ENCODE data around the gene ECM2.

The ECM2 gene

GRCh38 chr9:92550765-92551164 lies 15.0 kb upstream of the ECM2 start:
- Histone ChIP-seq H3K4me1 (ENCODE audit: control insufficient read depth, insufficient read depth, low read length) (no peaks in the 10 kb centered on the region), H3K36me3 (ENCODE audit: control insufficient read depth, insufficient read depth, low read length) (no peaks in the 10 kb centered on the region), H3K27me3 (ENCODE audit: control insufficient read depth, insufficient read depth, low read length) (no peaks in the 10 kb centered on the region), H3K4me3 (ENCODE audit: low read depth, low read length) (no peak overlapping the region), H3K9me3 (ENCODE audit: control insufficient read depth, insufficient read depth, low read length) (no peaks in the 10 kb centered on the region), H3K9ac (ENCODE audit: low read depth, low read length) (no peak overlapping the region)

- no peaks in the 10 kb centered on the region for H3K9me3 ChIP-seq (ENCODE audit: control insufficient read depth, insufficient read depth, low read length)
- H3K36me3 ChIP-seq (ENCODE audit: control insufficient read depth, insufficient read depth, low read length) = no peaks in the 10 kb centered on the region
- no peak overlapping the region for H3K4me3 ChIP-seq (ENCODE audit: low read depth, low read length)
- no peaks in the 10 kb centered on the region for H3K4me1 ChIP-seq (ENCODE audit: control insufficient read depth, insufficient read depth, low read length)
- H3K9ac ChIP-seq (ENCODE audit: low read depth, low read length) = no peak overlapping the region
- no peaks in the 10 kb centered on the region for H3K27me3 ChIP-seq (ENCODE audit: control insufficient read depth, insufficient read depth, low read length)
Measured at GRCh38 chr9:92547356-92547755, 11.6 kb upstream of the ECM2 start.

- Histone ChIP-seq H3K27me3 (ENCODE audit: control insufficient read depth, insufficient read depth, low read length) (no peaks in the 10 kb centered on the region), H3K4me3 (ENCODE audit: low read depth, low read length) (no peak overlapping the region), H3K9me3 (ENCODE audit: control insufficient read depth, insufficient read depth, low read length) (no peaks in the 10 kb centered on the region), H3K36me3 (ENCODE audit: control insufficient read depth, insufficient read depth, low read length) (no peaks in the 10 kb centered on the region), H3K4me1 (ENCODE audit: control insufficient read depth, insufficient read depth, low read length) (no peaks in the 10 kb centered on the region), H3K9ac (ENCODE audit: low read depth, low read length) (no peak overlapping the region)
Measured at GRCh38 chr9:92545002-92545510, 9.3 kb upstream of the ECM2 start.

GRCh38 chr9:92543972-92544371 lies 8.2 kb upstream of the ECM2 start:
- Histone ChIP-seq H3K9me3 (ENCODE audit: control insufficient read depth, insufficient read depth, low read length) (no peaks in the 10 kb centered on the region), H3K4me3 (ENCODE audit: low read depth, low read length) (no peak overlapping the region), H3K9ac (ENCODE audit: low read depth, low read length) (no peak overlapping the region), H3K4me1 (ENCODE audit: control insufficient read depth, insufficient read depth, low read length) (no peaks in the 10 kb centered on the region), H3K36me3 (ENCODE audit: control insufficient read depth, insufficient read depth, low read length) (no peaks in the 10 kb centered on the region), H3K27me3 (ENCODE audit: control insufficient read depth, insufficient read depth, low read length) (no peaks in the 10 kb centered on the region)

- no peaks in the 10 kb centered on the region for H3K4me1 ChIP-seq (ENCODE audit: control insufficient read depth, insufficient read depth, low read length)
- H3K36me3 ChIP-seq (ENCODE audit: control insufficient read depth, insufficient read depth, low read length) = no peaks in the 10 kb centered on the region
- no peak overlapping the region for H3K9ac ChIP-seq (ENCODE audit: low read depth, low read length)
- no peak overlapping the region for H3K4me3 ChIP-seq (ENCODE audit: low read depth, low read length)
- no peaks in the 10 kb centered on the region for H3K9me3 ChIP-seq (ENCODE audit: control insufficient read depth, insufficient read depth, low read length)
- H3K27me3 ChIP-seq (ENCODE audit: control insufficient read depth, insufficient read depth, low read length) = no peaks in the 10 kb centered on the region
Measured at GRCh38 chr9:92538541-92538940, 2.8 kb upstream of the ECM2 start.

GRCh38 chr9:92534674-92535073 lies 1.1 kb downstream of the ECM2 start:
- Histone ChIP-seq H3K4me3 (ENCODE audit: low read depth, low read length) (no peak overlapping the region), H3K27me3 (ENCODE audit: control insufficient read depth, insufficient read depth, low read length) (no peaks in the 10 kb centered on the region), H3K9me3 (ENCODE audit: control insufficient read depth, insufficient read depth, low read length) (no peaks in the 10 kb centered on the region), H3K9ac (ENCODE audit: low read depth, low read length) (no peak overlapping the region), H3K4me1 (ENCODE audit: control insufficient read depth, insufficient read depth, low read length) (no peaks in the 10 kb centered on the region), H3K36me3 (ENCODE audit: control insufficient read depth, insufficient read depth, low read length) (no peaks in the 10 kb centered on the region)

GRCh38 chr9:92534204-92534603 lies 1.6 kb downstream of the ECM2 start:
- Histone ChIP-seq H3K9ac (ENCODE audit: low read depth, low read length) (no peak overlapping the region), H3K27me3 (ENCODE audit: control insufficient read depth, insufficient read depth, low read length) (no peaks in the 10 kb centered on the region), H3K36me3 (ENCODE audit: control insufficient read depth, insufficient read depth, low read length) (no peaks in the 10 kb centered on the region), H3K9me3 (ENCODE audit: control insufficient read depth, insufficient read depth, low read length) (no peaks in the 10 kb centered on the region), H3K4me1 (ENCODE audit: control insufficient read depth, insufficient read depth, low read length) (no peaks in the 10 kb centered on the region), H3K4me3 (ENCODE audit: low read depth, low read length) (no peak overlapping the region)

GRCh38 chr9:92530893-92531292 lies 4.9 kb downstream of the ECM2 start:
- Histone ChIP-seq H3K27me3 (ENCODE audit: control insufficient read depth, insufficient read depth, low read length) (no peaks in the 10 kb centered on the region), H3K4me1 (ENCODE audit: control insufficient read depth, insufficient read depth, low read length) (no peaks in the 10 kb centered on the region), H3K9ac (ENCODE audit: low read depth, low read length) (no peak overlapping the region), H3K36me3 (ENCODE audit: control insufficient read depth, insufficient read depth, low read length) (no peaks in the 10 kb centered on the region), H3K9me3 (ENCODE audit: control insufficient read depth, insufficient read depth, low read length) (no peaks in the 10 kb centered on the region), H3K4me3 (ENCODE audit: low read depth, low read length) (no peak overlapping the region)

GRCh38 chr9:92529124-92529523 lies 6.7 kb downstream of the ECM2 start:
- no peak overlapping the region for H3K9ac ChIP-seq (ENCODE audit: low read depth, low read length)
- no peaks in the 10 kb centered on the region for H3K9me3 ChIP-seq (ENCODE audit: control insufficient read depth, insufficient read depth, low read length)
- no peak overlapping the region for H3K4me3 ChIP-seq (ENCODE audit: low read depth, low read length)
- H3K27me3 ChIP-seq (ENCODE audit: control insufficient read depth, insufficient read depth, low read length) = no peaks in the 10 kb centered on the region
- no peaks in the 10 kb centered on the region for H3K36me3 ChIP-seq (ENCODE audit: control insufficient read depth, insufficient read depth, low read length)
- H3K4me1 ChIP-seq (ENCODE audit: control insufficient read depth, insufficient read depth, low read length) = no peaks in the 10 kb centered on the region

- Histone ChIP-seq H3K9ac (ENCODE audit: low read depth, low read length) (no peak overlapping the region), H3K4me3 (ENCODE audit: low read depth, low read length) (no peak overlapping the region), H3K27me3 (ENCODE audit: control insufficient read depth, insufficient read depth, low read length) (no peaks in the 10 kb centered on the region), H3K4me1 (ENCODE audit: control insufficient read depth, insufficient read depth, low read length) (no peaks in the 10 kb centered on the region), H3K9me3 (ENCODE audit: control insufficient read depth, insufficient read depth, low read length) (no peaks in the 10 kb centered on the region), H3K36me3 (ENCODE audit: control insufficient read depth, insufficient read depth, low read length) (no peaks in the 10 kb centered on the region)
Measured at GRCh38 chr9:92528522-92528849, 7.3 kb downstream of the ECM2 start.

GRCh38 chr9:92527832-92528521 lies 7.8 kb downstream of the ECM2 start:
- H3K4me3 ChIP-seq (ENCODE audit: low read depth, low read length) = no peak overlapping the region
- no peaks in the 10 kb centered on the region for H3K9me3 ChIP-seq (ENCODE audit: control insufficient read depth, insufficient read depth, low read length)
- no peaks in the 10 kb centered on the region for H3K4me1 ChIP-seq (ENCODE audit: control insufficient read depth, insufficient read depth, low read length)
- no peak overlapping the region for H3K9ac ChIP-seq (ENCODE audit: low read depth, low read length)
- H3K27me3 ChIP-seq (ENCODE audit: control insufficient read depth, insufficient read depth, low read length) = no peaks in the 10 kb centered on the region
- H3K36me3 ChIP-seq (ENCODE audit: control insufficient read depth, insufficient read depth, low read length) = no peaks in the 10 kb centered on the region

- Histone ChIP-seq H3K9me3 (ENCODE audit: control insufficient read depth, insufficient read depth, low read length) (no peaks in the 10 kb centered on the region), H3K9ac (ENCODE audit: low read depth, low read length) (no peak overlapping the region), H3K36me3 (ENCODE audit: control insufficient read depth, insufficient read depth, low read length) (no peaks in the 10 kb centered on the region), H3K27me3 (ENCODE audit: control insufficient read depth, insufficient read depth, low read length) (no peaks in the 10 kb centered on the region), H3K4me3 (ENCODE audit: low read depth, low read length) (no peak overlapping the region), H3K4me1 (ENCODE audit: control insufficient read depth, insufficient read depth, low read length) (no peaks in the 10 kb centered on the region)
Measured at GRCh38 chr9:92527291-92527828, 8.4 kb downstream of the ECM2 start.

All from iPS-15b (cell line).